CD4-positive, alpha-beta T cell treated with Interleukin-2 at 100 ng/mL for 4 hours (primary cell): ENCODE data around the gene FRMPD3.

Experiments
- DNase-seq: peaks from one replicate; pipeline ENCODE4 v3.0.0-alpha.2; 2020; ENCODE audit warnings: low spot score

FRMPD3 gene

DNA sequence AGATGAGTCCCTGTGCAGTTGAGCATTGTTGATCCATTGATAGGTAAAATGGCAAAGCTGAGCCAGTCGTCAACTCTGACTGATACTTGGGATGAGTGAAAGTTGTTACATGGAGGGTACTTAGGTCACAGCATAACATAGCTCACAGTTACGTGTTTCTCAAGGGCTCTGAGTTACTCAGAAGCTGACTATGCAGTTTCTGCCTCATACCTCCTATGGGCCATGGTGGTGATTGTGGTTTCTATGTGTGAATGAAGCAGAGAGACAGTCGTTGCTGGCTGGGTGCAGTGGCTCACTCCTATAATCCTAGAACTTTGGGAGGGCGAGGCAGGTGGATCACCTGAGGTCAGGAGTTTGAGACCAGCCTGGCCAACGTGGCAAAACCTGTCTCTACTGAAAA, 30.8 kb downstream of the FRMPD3 start:
- DNase-seq = peak; percentile 20

DNA sequence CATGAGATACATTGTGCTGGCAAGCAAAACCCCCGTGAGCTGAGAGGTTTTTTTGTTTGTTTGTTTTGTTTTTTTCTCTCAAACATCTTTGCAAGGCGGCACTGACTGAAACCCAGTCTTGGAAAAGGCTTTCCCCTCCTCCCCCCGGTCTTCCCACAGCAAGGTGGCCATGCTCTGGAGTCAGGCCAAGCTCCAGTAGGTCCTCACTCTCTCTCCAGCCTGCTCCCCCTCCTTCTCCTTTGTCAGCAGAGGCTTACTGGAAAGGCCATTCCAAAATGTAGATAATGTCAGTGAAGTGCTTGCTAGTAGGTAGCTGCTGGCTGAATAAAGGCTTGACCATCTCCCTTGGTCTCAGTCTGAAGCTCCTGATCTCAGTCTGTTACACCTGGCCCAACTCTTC, 32.6 kb downstream of the FRMPD3 start:
- DNase-seq = no peak

- no peak for DNase-seq
These were observed 34.7 kb downstream of the FRMPD3 start for GRCh38 chrX:107484002-107484726.

DNA sequence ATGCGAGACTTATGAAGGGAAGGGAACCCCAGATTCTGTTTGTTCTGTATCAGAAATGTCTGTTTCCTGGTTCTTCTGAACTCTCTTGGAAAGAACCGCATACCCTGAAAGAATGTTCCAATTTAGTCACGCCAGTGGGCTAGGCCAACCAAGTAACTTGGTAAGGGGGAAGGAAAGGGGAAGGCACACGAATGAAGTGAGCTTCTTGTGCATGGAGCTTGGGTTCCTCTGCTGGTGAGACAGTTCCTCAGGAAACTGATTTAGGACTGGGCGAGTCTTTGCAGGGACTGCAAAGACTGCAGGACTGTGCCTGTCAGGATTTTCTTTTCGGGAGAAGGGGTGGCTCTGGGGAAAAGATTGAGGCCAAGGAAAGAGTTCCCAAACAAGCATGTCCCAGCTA, 35.6 kb downstream of the FRMPD3 start:
- DNase-seq = no peak

GRCh38 chrX:107493141-107493540, 43.7 kb downstream of the FRMPD3 start:
- DNase-seq = no peak

GRCh38 chrX:107496786-107497185, 47.3 kb downstream of the FRMPD3 start:
- no peak for DNase-seq
